ENCODE results near the gene NEK11. TPM values are rescaled to one million over a fixed set of nuclear protein-coding genes. Genes with fewer than 3 reads are reported as not detected.

Gene NEK11
- total RNA-seq, 2 experiments from 2014 or later = 1.2 to 1.6 TPM

- H3K27me3 Mint-ChIP-seq = no peaks in the 10 kb centered on the region
- DNase-seq (no peak), ATAC-seq (no peak)
- H3K27ac Mint-ChIP-seq = no peak overlapping the region
- no peaks in the 10 kb centered on the region for H3K9me3 Mint-ChIP-seq
- H3K36me3 Mint-ChIP-seq (ENCODE audit: low read depth) = no peaks in the 10 kb centered on the region
- no peak for TF ChIP-seq CTCF (IDR thresholded peaks at IDR 0.05)
- no peaks in the 10 kb centered on the region for H3K4me1 Mint-ChIP-seq (ENCODE audit: low read depth)
- ChIA-PET CTCF (no interaction called here), POLR2A (no interaction called here)
- intact Hi-C loops (cut with micrococcal nuclease) = no loop called here
- no peak overlapping the region for H3K4me3 Mint-ChIP-seq
Measured at GRCh38 chr3:131110087-131110486, 83.4 kb downstream of the NEK11 start.

- H3K9me3 Mint-ChIP-seq = no peaks in the 10 kb centered on the region
- ChIA-PET CTCF (no interaction called here), POLR2A (no interaction called here)
- no peak for ATAC-seq
- no peaks in the 10 kb centered on the region for H3K4me1 Mint-ChIP-seq (ENCODE audit: low read depth)
- no peak overlapping the region for H3K4me3 Mint-ChIP-seq
- no peak for DNase-seq
- H3K27ac Mint-ChIP-seq = no peak overlapping the region
- H3K27me3 Mint-ChIP-seq = no peaks in the 10 kb centered on the region
- no peak for TF ChIP-seq CTCF (IDR thresholded peaks at IDR 0.05)
- intact Hi-C loops (cut with micrococcal nuclease) = no loop called here
- H3K36me3 Mint-ChIP-seq (ENCODE audit: low read depth) = no peaks in the 10 kb centered on the region
Measured at GRCh38 chr3:131114256-131114655, 87.6 kb downstream of the NEK11 start.

- Mint-ChIP-seq H3K4me1 (ENCODE audit: low read depth) (no peaks in the 10 kb centered on the region), H3K36me3 (ENCODE audit: low read depth) (no peaks in the 10 kb centered on the region), H3K27me3 (no peaks in the 10 kb centered on the region), H3K27ac (no peak overlapping the region), H3K9me3 (peaks cover 2% of the 10 kb centered on the region), H3K4me3 (no peak overlapping the region)
- ATAC-seq (no peak), DNase-seq (no peak)
- no peak for TF ChIP-seq CTCF (IDR thresholded peaks at IDR 0.05)
- CTCF ChIA-PET = no interaction called here
- POLR2A ChIA-PET = interaction anchor here (0.9 kb wide), 1 partner anchor 35 kb away, joined by 3 read pairs; no protein-coding TSS in a partner anchor
- intact Hi-C loops (cut with micrococcal nuclease) = no loop called here
Measured at GRCh38 chr3:131125684-131126083, 99.0 kb downstream of the NEK11 start.

GRCh38 chr3:131140891-131141290 lies 114.2 kb downstream of the NEK11 start:
- ATAC-seq = no peak
- no peak for TF ChIP-seq CTCF (IDR thresholded peaks at IDR 0.05)

GRCh38 chr3:131141770-131142169 lies 115.1 kb downstream of the NEK11 start:
- Mint-ChIP-seq H3K36me3 (ENCODE audit: low read depth) (no peaks in the 10 kb centered on the region), H3K4me3 (no peak overlapping the region), H3K9me3 (peaks cover 1% of the 10 kb centered on the region), H3K27ac (no peak overlapping the region), H3K4me1 (ENCODE audit: low read depth) (no peaks in the 10 kb centered on the region), H3K27me3 (no peaks in the 10 kb centered on the region)
- ChIA-PET POLR2A (no interaction called here), CTCF (no interaction called here)
- no peak for TF ChIP-seq CTCF (IDR thresholded peaks at IDR 0.05)
- intact Hi-C loops (cut with micrococcal nuclease) = no loop called here
- DNase-seq (no peak), ATAC-seq (no peak)

More at GRCh38 chr3:131140891-131141290, 114.2 kb downstream of the NEK11 start:
- DNase-seq = no peak
- intact Hi-C loops (cut with micrococcal nuclease) = no loop called here
- Mint-ChIP-seq H3K4me1 (ENCODE audit: low read depth) (no peaks in the 10 kb centered on the region), H3K36me3 (ENCODE audit: low read depth) (no peaks in the 10 kb centered on the region), H3K27ac (no peak overlapping the region), H3K9me3 (peaks cover 1% of the 10 kb centered on the region), H3K4me3 (no peak overlapping the region), H3K27me3 (no peaks in the 10 kb centered on the region)
- CTCF ChIA-PET = no interaction called here
- POLR2A ChIA-PET = no interaction called here

Measured in activated CD8-positive, alpha-beta T cell treated with anti-CD3 and anti-CD28 coated beads for 36 hours (primary cell).